Thoracic aorta (tissue), 2 donors: ENCODE measurements around the gene SH3GL3. TPM values are rescaled to one million over a fixed set of nuclear protein-coding genes. Genes with fewer than 3 reads are reported as not detected.

Experiments
- ATAC-seq: fragments of 150-250 bp; one replicate; pipeline ENCODE4 v1.8.0; 2017; ENCODE audit warnings: low read depth; ENCODE audit not compliant: insufficient number of reproducible peaks, low FRiP score
- DNase-seq: peaks from one replicate; pipeline ENCODE4 v3.0.0-alpha.2; 2020; ENCODE audit warnings: low spot score
- H3K27ac ChIP-seq, 2 donors: fragments of 200-600 bp; sonication (generic); 1 replicate in 1 of 2; 2 replicates in 1 of 2; pipeline ENCODE4 v1.5.1; 2016; ENCODE audit warnings: mild to moderate bottlenecking in 2 of 2, moderate library complexity in 2 of 2
- H3K27me3 ChIP-seq: fragments of 200-600 bp; sonication (generic); replicated peaks from 2 replicates; pipeline ENCODE4 v1.6.0; 2016; ENCODE audit warnings: mild to moderate bottlenecking; ENCODE audit not compliant: insufficient read depth
- H3K36me3 ChIP-seq: fragments of 200-600 bp; sonication (generic); one replicate; pipeline ENCODE4 v1.5.1; 2016
- H3K4me1 ChIP-seq, 2 donors: fragments of 200-600 bp; sonication (generic); 1 replicate in 1 of 2; 2 replicates in 1 of 2; pipeline versions ENCODE4 v1.5.1 to v1.6.0; 2016; ENCODE audit warnings: low read depth in 2 of 2, mild to moderate bottlenecking in 1 of 2; ENCODE audit not compliant: control insufficient read depth in 1 of 2
- H3K4me3 ChIP-seq: fragments of 200-600 bp; sonication (generic); 2 replicates; pipeline ENCODE4 v1.5.1; 2016; ENCODE audit warnings: mild to moderate bottlenecking
- H3K9me3 ChIP-seq: fragments of 200-600 bp; sonication (generic); 2 replicates; pipeline ENCODE4 v1.5.1; 2016
- CTCF ChIP-seq: fragments of 200-600 bp; sonication (generic); IDR thresholded peaks from one replicate; pipeline ENCODE4 v1.5.1; 2019; ENCODE audit warnings: antibody characterized with exemption
- total RNA-seq, 2 donors: library from RNA; depleted of rRNA; stranded (reverse); fragments of >200 nt; gene quantifications; one replicate each; pipeline versions ENCODE4 v1.1.0 to v1.2.3, GENCODE V29; 2016

SH3GL3 gene
- total RNA-seq, 2 donors from 2014 or later, result 4.9 TPM; not detected in 1

- Histone ChIP-seq H3K27ac (no peak overlapping the region), H3K36me3 (no peaks in the 10 kb centered on the region), H3K4me1 (peaks cover 4 to 17% of the 10 kb centered on the region in 2 donors), H3K9me3 (no peaks in the 10 kb centered on the region), H3K4me3 (no peak overlapping the region), H3K27me3 (no peaks in the 10 kb centered on the region)
- ATAC-seq, result no peak
- no peak for DNase-seq
- TF ChIP-seq CTCF, result no peak
Measured at GRCh38 chr15:83472151-83472550, 25.0 kb downstream of the SH3GL3 start.

- TF ChIP-seq CTCF, result no peak
- Histone ChIP-seq H3K27ac (no peak overlapping the region), H3K4me3 (no peak overlapping the region), H3K36me3 (no peaks in the 10 kb centered on the region), H3K9me3 (no peaks in the 10 kb centered on the region), H3K4me1 (peaks cover 8 to 24% of the 10 kb centered on the region in 2 donors), H3K27me3 (no peaks in the 10 kb centered on the region)
- DNase-seq (no peak), ATAC-seq (no peak)
Measured at GRCh38 chr15:83472797-83473196, 25.7 kb downstream of the SH3GL3 start.

GRCh38 chr15:83474578-83474977, 27.4 kb downstream of the SH3GL3 start:
- no peak for DNase-seq
- TF ChIP-seq CTCF, result no peak
- Histone ChIP-seq H3K4me3 (no peak overlapping the region), H3K27ac (no peak overlapping the region), H3K36me3 (no peaks in the 10 kb centered on the region), H3K9me3 (no peaks in the 10 kb centered on the region), H3K4me1 (peaks cover 8 to 27% of the 10 kb centered on the region in 2 donors), H3K27me3 (no peaks in the 10 kb centered on the region)
- ATAC-seq, result no peak

GRCh38 chr15:83475551-83475950, 28.4 kb downstream of the SH3GL3 start:
- ATAC-seq, result no peak
- Histone ChIP-seq H3K4me1 (peaks cover 8 to 27% of the 10 kb centered on the region in 2 donors), H3K9me3 (no peaks in the 10 kb centered on the region), H3K4me3 (no peak overlapping the region), H3K27me3 (no peaks in the 10 kb centered on the region), H3K36me3 (no peaks in the 10 kb centered on the region), H3K27ac (no peak overlapping the region)
- TF ChIP-seq CTCF, result no peak
- no peak for DNase-seq

GRCh38 chr15:83476066-83476465, 28.9 kb downstream of the SH3GL3 start:
- TF ChIP-seq CTCF, result no peak
- ATAC-seq (no peak), DNase-seq (no peak)
- H3K27me3 ChIP-seq, result no peaks in the 10 kb centered on the region
- H3K27ac ChIP-seq, result no peak overlapping the region
- no peaks in the 10 kb centered on the region for H3K9me3 ChIP-seq
- H3K4me3 ChIP-seq, result no peak overlapping the region
- no peaks in the 10 kb centered on the region for H3K36me3 ChIP-seq
- H3K4me1 ChIP-seq, result peaks cover 8 to 27% of the 10 kb centered on the region in 2 donors
